Suppressor macrophage (primary cell): ENCODE data around the gene TSPAN18.

Experiments used
- DNase-seq, 4 experiments: peaks; one replicate each; pipeline ENCODE4 v3.0.0-alpha.2; 2020 to 2022

TSPAN18 gene

GRCh38 chr11:44798607-44798972 is 71.8 kb downstream of the TSPAN18 start:
- no peak for DNase-seq

- DNase-seq = no peak
Measured at GRCh38 chr11:44799012-44799411, 72.2 kb downstream of the TSPAN18 start.

GRCh38 chr11:44802347-44802746 is 75.6 kb downstream of the TSPAN18 start:
- no peak for DNase-seq

GRCh38 chr11:44803009-44803408 is 76.2 kb downstream of the TSPAN18 start:
- DNase-seq = no peak

GRCh38 chr11:44804449-44805437 is 78.0 kb downstream of the TSPAN18 start:
- DNase-seq = no peak

- DNase-seq = no peak
Measured at GRCh38 chr11:44805596-44805995, 78.8 kb downstream of the TSPAN18 start.

- no peak for DNase-seq
Measured at GRCh38 chr11:44808053-44808753, 81.4 kb downstream of the TSPAN18 start.

GRCh38 chr11:44809283-44809682 is 82.5 kb downstream of the TSPAN18 start:
- DNase-seq = no peak

- DNase-seq = no peak
Measured at GRCh38 chr11:44811841-44812448, 85.2 kb downstream of the TSPAN18 start.

- no peak for DNase-seq
Measured at GRCh38 chr11:44812971-44813370, 86.2 kb downstream of the TSPAN18 start.

GRCh38 chr11:44813401-44813800 is 86.6 kb downstream of the TSPAN18 start:
- no peak for DNase-seq

GRCh38 chr11:44814881-44815592 is 88.3 kb downstream of the TSPAN18 start:
- DNase-seq = peak; percentile 34 to 64 (median 49)

GRCh38 chr11:44815917-44816456 is 89.2 kb downstream of the TSPAN18 start:
- no peak for DNase-seq

GRCh38 chr11:44816761-44817160 is 90.0 kb downstream of the TSPAN18 start:
- DNase-seq = no peak

- peak in 1 of 4 experiments; percentile 28 for DNase-seq
Measured at GRCh38 chr11:44817207-44817949, 90.6 kb downstream of the TSPAN18 start.

- DNase-seq = no peak
Measured at GRCh38 chr11:44818110-44818509, 91.3 kb downstream of the TSPAN18 start.

GRCh38 chr11:44819346-44819745 is 92.6 kb downstream of the TSPAN18 start:
- DNase-seq = no peak

GRCh38 chr11:44822369-44822768 is 95.6 kb downstream of the TSPAN18 start:
- no peak for DNase-seq

- peak in 2 of 4 experiments; percentile 8 to 9 for DNase-seq
Measured at GRCh38 chr11:44823006-44823405, 96.2 kb downstream of the TSPAN18 start.

GRCh38 chr11:44823868-44824267 is 97.1 kb downstream of the TSPAN18 start:
- DNase-seq = no peak

GRCh38 chr11:44824300-44824704 is 97.5 kb downstream of the TSPAN18 start:
- no peak for DNase-seq
